Measurements from ENCODE around the gene CEP20. TPM values are rescaled to one million over a fixed set of nuclear protein-coding genes. Genes with fewer than 3 reads are reported as not detected.

Gene CEP20
- total and polyA plus RNA-seq, 2 of the 8 experiments (the other 6 are each of a cell fraction or from before 2014, with no cell fraction given), result 16.2 to 49.0 TPM

DNA sequence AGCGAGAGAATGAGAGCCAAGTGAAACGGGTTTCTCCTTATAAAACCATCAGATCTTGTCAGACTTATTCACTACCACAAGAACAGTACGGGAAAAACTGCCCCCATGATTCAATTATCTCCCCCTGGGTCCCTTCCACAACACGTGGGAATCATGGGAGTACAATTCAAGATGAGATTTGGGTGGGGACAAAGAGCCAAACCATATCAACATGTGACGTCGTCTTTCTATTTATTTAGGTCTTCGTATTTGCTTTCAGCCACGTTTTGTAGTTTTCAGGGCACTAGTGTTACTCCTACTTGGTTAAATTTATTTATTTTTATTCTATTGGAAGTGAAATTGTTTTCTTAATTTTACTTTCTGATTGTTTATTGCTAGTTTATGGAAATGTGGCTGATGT is 27.9 kb upstream of the CEP20 start:
- TF ChIP-seq NRF1 (IDR thresholded peaks at IDR 0.05; ENCODE audit: low read depth, low read length) (no peak), SAP30 (IDR thresholded peaks at IDR 0.05; ENCODE audit: insufficient read depth, insufficient replicate concordance, low read length) (no peak), SP2 (IDR thresholded peaks at IDR 0.05; ENCODE audit: low read length) (no peak), ZNF274 (IDR thresholded peaks at IDR 0.05; ENCODE audit: borderline replicate concordance, extremely low read depth, low read length) (no peak), SP1 (IDR thresholded peaks at IDR 0.05; ENCODE audit: low read depth, low read length) (no peak)
- TF ChIP-seq, protein P1, sequence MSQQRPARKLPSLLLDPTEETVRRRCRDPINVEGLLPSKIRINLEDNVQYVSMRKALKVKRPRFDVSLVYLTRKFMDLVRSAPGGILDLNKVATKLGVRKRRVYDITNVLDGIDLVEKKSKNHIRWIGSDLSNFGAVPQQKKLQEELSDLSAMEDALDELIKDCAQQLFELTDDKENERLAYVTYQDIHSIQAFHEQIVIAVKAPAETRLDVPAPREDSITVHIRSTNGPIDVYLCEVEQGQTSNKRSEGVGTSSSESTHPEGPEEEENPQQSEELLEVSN (IDR thresholded peaks at IDR 0.05), result no peak
- TF ChIP-seq, protein P2, sequence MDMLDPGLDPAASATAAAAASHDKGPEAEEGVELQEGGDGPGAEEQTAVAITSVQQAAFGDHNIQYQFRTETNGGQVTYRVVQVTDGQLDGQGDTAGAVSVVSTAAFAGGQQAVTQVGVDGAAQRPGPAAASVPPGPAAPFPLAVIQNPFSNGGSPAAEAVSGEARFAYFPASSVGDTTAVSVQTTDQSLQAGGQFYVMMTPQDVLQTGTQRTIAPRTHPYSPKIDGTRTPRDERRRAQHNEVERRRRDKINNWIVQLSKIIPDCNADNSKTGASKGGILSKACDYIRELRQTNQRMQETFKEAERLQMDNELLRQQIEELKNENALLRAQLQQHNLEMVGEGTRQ (IDR thresholded peaks at IDR 0.05; ENCODE audit: low read length), result no peak
- H3K27me3 ChIP-seq (replicated peaks in 1 of 4; ENCODE audit: control insufficient read depth in 3 of 4, extremely low read depth in 1 of 4, insufficient read depth in 3 of 4, low read length in 3 of 4), result no peaks in the 10 kb centered on the region
- H3K4me1 ChIP-seq (replicated peaks in 1 of 4; ENCODE audit: control insufficient read depth in 3 of 4, insufficient read depth in 4 of 4, low read length in 3 of 4), result no peaks in the 10 kb centered on the region; a peak in 2 of 7 replicates
- 93% methylated on average over 8 of the region's 8 CpGs; no CpG with 5 or more reads in 1 of the 2 experiments for WGBS, 2 experiments (ENCODE audit: extremely low coverage in 1 of 2, insufficient coverage in 1 of 2, insufficient read length in 1 of 2, insufficient replicate concordance in 2 of 2, low coverage in 1 of 2, low lambda C conversion rate in 2 of 2, missing lambda C conversion rate in 1 of 2)
- ChIA-PET CTCF (ENCODE audit: partially characterized antibody) (interaction anchor here (1.1 kb wide), 1 partner anchor 226 kb away, joined by 3 read pairs; no protein-coding TSS in a partner anchor), POLR2A (ENCODE audit: partially characterized antibody) (no interaction called here)
- no peak overlapping the region for H2BK12ac ChIP-seq (ENCODE audit: low read depth, low read length)
- no peak overlapping the region for H3K14ac ChIP-seq (ENCODE audit: insufficient read length)
- no peak overlapping the region for H2BK120ac ChIP-seq (replicated peaks; ENCODE audit: low read depth, low read length)
- H3K79me2 ChIP-seq (ENCODE audit: control insufficient read depth in 1 of 2, insufficient read depth in 2 of 2, low read length in 2 of 2), result no peaks in the 10 kb centered on the region
- H3K9ac ChIP-seq (replicated peaks in 1 of 4; ENCODE audit: extremely low read depth in 1 of 4, low read depth in 3 of 4, low read length in 3 of 4), result no peak overlapping the region
- H4K91ac ChIP-seq (replicated peaks; ENCODE audit: insufficient read length, low read length), result no peak overlapping the region
- H4K8ac ChIP-seq (ENCODE audit: extremely low read depth, insufficient read depth, low read length), result no peak overlapping the region
- no peaks in the 10 kb centered on the region for H3K9me3 ChIP-seq (ENCODE audit: insufficient read depth in 2 of 2, low read depth in 1 of 2, low read length in 1 of 2)
- no peak overlapping the region for H2AFZ ChIP-seq (ENCODE audit: low read length)
- no peak overlapping the region for H3K4me3 ChIP-seq (ENCODE audit: extremely low read depth in 1 of 4, insufficient read depth in 2 of 4, low read depth in 3 of 4, low read length in 4 of 4)
- H3K56ac ChIP-seq (replicated peaks; ENCODE audit: insufficient read length, low read depth, low read length), result no peak overlapping the region
- no peak overlapping the region for H2BK15ac ChIP-seq (ENCODE audit: low read length)
- H2BK5ac ChIP-seq (ENCODE audit: low read depth, low read length), result no peak overlapping the region
- H3K18ac ChIP-seq (ENCODE audit: extremely low read depth, low read length), result no peak overlapping the region
- no peaks in the 10 kb centered on the region for H3K36me3 ChIP-seq (ENCODE audit: control insufficient read depth in 2 of 4, insufficient read depth in 4 of 4, low read length in 3 of 4)
- H2AK5ac ChIP-seq (ENCODE audit: low read depth, low read length), result no peak overlapping the region
- no peak overlapping the region for H2BK20ac ChIP-seq (ENCODE audit: low read length)
- H3K79me1 ChIP-seq (ENCODE audit: low read depth, low read length), result no peaks in the 10 kb centered on the region
- FAIRE-seq, result no peak
- no peaks in the 10 kb centered on the region for H4K20me1 ChIP-seq (replicated peaks in 1 of 2; ENCODE audit: control insufficient read depth in 1 of 2, insufficient read depth in 2 of 2, low read length in 2 of 2)
- H3K4me2 ChIP-seq (ENCODE audit: insufficient read depth in 1 of 2, low read depth in 2 of 2, low read length in 2 of 2), result no peak overlapping the region
- H3K23ac ChIP-seq (ENCODE audit: insufficient read length), result no peak overlapping the region
- H4K5ac ChIP-seq (ENCODE audit: insufficient read length, low read depth, low read length), result no peak overlapping the region
- no peak for DNase-seq (ENCODE audit: low read depth in 1 of 2, low spot score in 2 of 2)
- H3K23me2 ChIP-seq (ENCODE audit: low read depth, low read length), result peaks cover under 1% of the 10 kb centered on the region; the same call in 1 of the 2 replicates
- no peak overlapping the region for H3K27ac ChIP-seq (ENCODE audit: low read depth, low read length)
- H3K4ac ChIP-seq (replicated peaks; ENCODE audit: insufficient read length, low read depth, low read length), result no peak overlapping the region
